Measurements from ENCODE around the gene SGMS1. TPM values are rescaled to one million over a fixed set of nuclear protein-coding genes. Genes with fewer than 3 reads are reported as not detected.
A peak's percentile ranks its signal among the peaks of the same experiment; 100 is the strongest.

SGMS1 gene
- total and polyA plus RNA-seq, 2 donors (not counting 1 experiment from before 2014, with no cell fraction given): 39.9 to 82.1 TPM

- Histone ChIP-seq H3K27ac (ENCODE audit: insufficient read depth, low read length) (no peak overlapping the region), H3K36me3 (ENCODE audit: control insufficient read depth, insufficient read depth, low read length) (no peaks in the 10 kb centered on the region), H3K4me3 (replicated peaks in 1 of 4; ENCODE audit: control extremely low read depth in 1 of 4, insufficient read depth in 1 of 4, low read depth in 3 of 4, low read length in 4 of 4) (no peak overlapping the region), H3K9me3 (ENCODE audit: control insufficient read depth, insufficient read depth, low read depth, low read length) (no peaks in the 10 kb centered on the region), H3K79me2 (ENCODE audit: control insufficient read depth, insufficient read depth, low read length) (peaks cover 26% of the 10 kb centered on the region), H3K4me2 (ENCODE audit: extremely low read depth, insufficient read depth, low read length) (no peak overlapping the region), H3K27me3 (ENCODE audit: control insufficient read depth, insufficient read depth, low read length) (no peaks in the 10 kb centered on the region), H3K4me1 (ENCODE audit: control insufficient read depth, extremely low read depth, insufficient read depth, low read length) (no peaks in the 10 kb centered on the region), H4K20me1 (ENCODE audit: control insufficient read depth, extremely low read depth, insufficient read depth, low read length) (no peaks in the 10 kb centered on the region), H2AFZ (ENCODE audit: low read length) (no peak overlapping the region), H3K9ac (ENCODE audit: insufficient read depth, low read length) (no peak overlapping the region)
- no peak for DNase-seq (ENCODE audit: low read depth in 2 of 2)
- TF ChIP-seq, protein P1, sequence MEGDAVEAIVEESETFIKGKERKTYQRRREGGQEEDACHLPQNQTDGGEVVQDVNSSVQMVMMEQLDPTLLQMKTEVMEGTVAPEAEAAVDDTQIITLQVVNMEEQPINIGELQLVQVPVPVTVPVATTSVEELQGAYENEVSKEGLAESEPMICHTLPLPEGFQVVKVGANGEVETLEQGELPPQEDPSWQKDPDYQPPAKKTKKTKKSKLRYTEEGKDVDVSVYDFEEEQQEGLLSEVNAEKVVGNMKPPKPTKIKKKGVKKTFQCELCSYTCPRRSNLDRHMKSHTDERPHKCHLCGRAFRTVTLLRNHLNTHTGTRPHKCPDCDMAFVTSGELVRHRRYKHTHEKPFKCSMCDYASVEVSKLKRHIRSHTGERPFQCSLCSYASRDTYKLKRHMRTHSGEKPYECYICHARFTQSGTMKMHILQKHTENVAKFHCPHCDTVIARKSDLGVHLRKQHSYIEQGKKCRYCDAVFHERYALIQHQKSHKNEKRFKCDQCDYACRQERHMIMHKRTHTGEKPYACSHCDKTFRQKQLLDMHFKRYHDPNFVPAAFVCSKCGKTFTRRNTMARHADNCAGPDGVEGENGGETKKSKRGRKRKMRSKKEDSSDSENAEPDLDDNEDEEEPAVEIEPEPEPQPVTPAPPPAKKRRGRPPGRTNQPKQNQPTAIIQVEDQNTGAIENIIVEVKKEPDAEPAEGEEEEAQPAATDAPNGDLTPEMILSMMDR (conservative IDR thresholded peaks at IDR 0.05 in 1 of 2, IDR thresholded peaks at IDR 0.05 in 1 of 2; ENCODE audit: low read depth in 1 of 2, low read length in 2 of 2): no peak
- TF ChIP-seq EZH2 (IDR thresholded peaks at IDR 0.05; ENCODE audit: low read length, missing control alignments): no peak
These were observed 236.1 kb downstream of the SGMS1 start for GRCh38 chr10:50387732-50388073.

DNA sequence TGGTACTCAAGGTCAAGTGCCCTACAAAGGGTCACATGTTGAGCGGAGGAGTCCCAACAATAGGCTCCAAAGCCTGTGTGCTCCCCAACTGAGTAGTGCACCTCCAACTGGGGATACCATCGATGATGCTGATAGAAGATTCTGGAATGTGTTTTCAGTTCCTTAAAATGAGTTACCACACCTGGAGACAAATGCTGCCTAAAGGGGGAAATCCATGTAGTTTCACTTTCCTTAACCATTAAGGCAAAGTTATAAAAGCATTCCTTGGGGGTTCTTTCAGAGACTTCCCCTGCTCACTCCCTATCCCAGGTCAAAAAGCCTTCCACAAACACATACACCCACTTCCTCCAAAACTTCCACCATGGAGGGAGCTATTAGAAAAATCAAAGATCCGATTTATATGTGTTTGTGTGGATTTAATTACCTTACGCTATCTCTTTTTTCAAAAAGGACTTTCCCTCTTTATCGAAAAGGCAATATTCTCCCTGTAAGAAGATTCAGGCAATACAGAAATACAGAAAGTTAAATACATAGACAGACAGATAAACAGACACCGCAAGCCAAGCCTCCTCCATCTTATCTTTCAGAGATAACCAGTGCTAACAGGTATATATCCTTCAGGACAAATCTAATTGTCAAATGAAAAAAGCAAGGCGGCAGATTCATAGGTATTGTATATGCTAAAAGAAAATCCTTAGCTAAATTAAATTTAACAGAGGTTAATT lies 236.6 kb downstream of the SGMS1 start:
- Histone ChIP-seq H3K79me2 (ENCODE audit: control insufficient read depth, insufficient read depth, low read length) (peaks cover 22% of the 10 kb centered on the region), H3K27ac (ENCODE audit: insufficient read depth, low read length) (no peak overlapping the region), H3K4me3 (replicated peaks in 1 of 4; ENCODE audit: control extremely low read depth in 1 of 4, insufficient read depth in 1 of 4, low read depth in 3 of 4, low read length in 4 of 4) (no peak overlapping the region), H3K27me3 (ENCODE audit: control insufficient read depth, insufficient read depth, low read length) (no peaks in the 10 kb centered on the region), H3K36me3 (ENCODE audit: control insufficient read depth, insufficient read depth, low read length) (no peaks in the 10 kb centered on the region), H3K4me1 (ENCODE audit: control insufficient read depth, extremely low read depth, insufficient read depth, low read length) (no peaks in the 10 kb centered on the region), H3K4me2 (ENCODE audit: extremely low read depth, insufficient read depth, low read length) (no peak overlapping the region), H3K9ac (ENCODE audit: insufficient read depth, low read length) (no peak overlapping the region), H4K20me1 (ENCODE audit: control insufficient read depth, extremely low read depth, insufficient read depth, low read length) (no peaks in the 10 kb centered on the region), H2AFZ (ENCODE audit: low read length) (no peak overlapping the region), H3K9me3 (ENCODE audit: control insufficient read depth, insufficient read depth, low read depth, low read length) (no peaks in the 10 kb centered on the region)
- no peak for DNase-seq (ENCODE audit: low read depth in 2 of 2)
- TF ChIP-seq, protein P1 (conservative IDR thresholded peaks at IDR 0.05 in 1 of 2, IDR thresholded peaks at IDR 0.05 in 1 of 2; ENCODE audit: low read depth in 1 of 2, low read length in 2 of 2): no peak
- no peak for TF ChIP-seq EZH2 (IDR thresholded peaks at IDR 0.05; ENCODE audit: low read length, missing control alignments)

DNA sequence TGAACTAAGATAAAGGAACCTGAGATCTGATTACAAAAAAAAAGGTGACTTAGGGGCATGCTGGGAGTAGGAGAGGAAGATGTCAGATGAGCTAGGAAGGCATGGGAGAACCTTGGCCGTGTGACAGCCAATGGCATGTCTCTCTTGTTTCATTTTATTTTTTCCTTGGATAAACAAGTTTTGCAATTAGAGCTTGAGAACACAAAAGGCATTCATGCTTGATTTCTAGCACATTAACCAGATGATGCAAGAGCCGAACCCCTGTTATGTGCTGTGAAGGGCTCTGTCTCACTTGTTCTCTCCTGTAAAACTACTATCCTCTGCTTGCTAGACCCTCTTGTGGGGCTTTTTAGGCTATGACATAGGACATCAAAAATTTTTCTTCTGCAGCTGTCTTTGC lies 238.1 kb downstream of the SGMS1 start:
- Histone ChIP-seq H3K79me2 (ENCODE audit: control insufficient read depth, insufficient read depth, low read length) (peaks cover 18% of the 10 kb centered on the region), H3K36me3 (ENCODE audit: control insufficient read depth, insufficient read depth, low read length) (no peaks in the 10 kb centered on the region), H3K4me2 (ENCODE audit: extremely low read depth, insufficient read depth, low read length) (no peak overlapping the region), H3K27ac (ENCODE audit: insufficient read depth, low read length) (no peak overlapping the region), H3K4me1 (ENCODE audit: control insufficient read depth, extremely low read depth, insufficient read depth, low read length) (no peaks in the 10 kb centered on the region), H2AFZ (ENCODE audit: low read length) (no peak overlapping the region), H3K27me3 (ENCODE audit: control insufficient read depth, insufficient read depth, low read length) (no peaks in the 10 kb centered on the region), H3K4me3 (replicated peaks in 1 of 4; ENCODE audit: control extremely low read depth in 1 of 4, insufficient read depth in 1 of 4, low read depth in 3 of 4, low read length in 4 of 4) (no peak overlapping the region), H3K9ac (ENCODE audit: insufficient read depth, low read length) (no peak overlapping the region), H3K9me3 (ENCODE audit: control insufficient read depth, insufficient read depth, low read depth, low read length) (no peaks in the 10 kb centered on the region), H4K20me1 (ENCODE audit: control insufficient read depth, extremely low read depth, insufficient read depth, low read length) (no peaks in the 10 kb centered on the region)
- DNase-seq (ENCODE audit: low read depth in 2 of 2): peak in 1 of 2 donors; percentile 58
- TF ChIP-seq, protein P1 (conservative IDR thresholded peaks at IDR 0.05 in 1 of 2, IDR thresholded peaks at IDR 0.05 in 1 of 2; ENCODE audit: low read depth in 1 of 2, low read length in 2 of 2): no peak
- TF ChIP-seq EZH2 (IDR thresholded peaks at IDR 0.05; ENCODE audit: low read length, missing control alignments): no peak
